ENCODE data around the gene MAPKAP1.

- TF ChIP-seq, protein P1, sequence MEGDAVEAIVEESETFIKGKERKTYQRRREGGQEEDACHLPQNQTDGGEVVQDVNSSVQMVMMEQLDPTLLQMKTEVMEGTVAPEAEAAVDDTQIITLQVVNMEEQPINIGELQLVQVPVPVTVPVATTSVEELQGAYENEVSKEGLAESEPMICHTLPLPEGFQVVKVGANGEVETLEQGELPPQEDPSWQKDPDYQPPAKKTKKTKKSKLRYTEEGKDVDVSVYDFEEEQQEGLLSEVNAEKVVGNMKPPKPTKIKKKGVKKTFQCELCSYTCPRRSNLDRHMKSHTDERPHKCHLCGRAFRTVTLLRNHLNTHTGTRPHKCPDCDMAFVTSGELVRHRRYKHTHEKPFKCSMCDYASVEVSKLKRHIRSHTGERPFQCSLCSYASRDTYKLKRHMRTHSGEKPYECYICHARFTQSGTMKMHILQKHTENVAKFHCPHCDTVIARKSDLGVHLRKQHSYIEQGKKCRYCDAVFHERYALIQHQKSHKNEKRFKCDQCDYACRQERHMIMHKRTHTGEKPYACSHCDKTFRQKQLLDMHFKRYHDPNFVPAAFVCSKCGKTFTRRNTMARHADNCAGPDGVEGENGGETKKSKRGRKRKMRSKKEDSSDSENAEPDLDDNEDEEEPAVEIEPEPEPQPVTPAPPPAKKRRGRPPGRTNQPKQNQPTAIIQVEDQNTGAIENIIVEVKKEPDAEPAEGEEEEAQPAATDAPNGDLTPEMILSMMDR (IDR thresholded peaks at IDR 0.05), result no peak
- no peak for TF ChIP-seq EP300 (IDR thresholded peaks at IDR 0.05)
These were observed 219.2 kb downstream of the MAPKAP1 start for GRCh38 chr9:125487842-125488241.

Data from stomach (tissue), 4 donors.